ENCODE measurements around the gene DAAM1. TPM values are rescaled to one million over a fixed set of nuclear protein-coding genes. Genes with fewer than 3 reads are reported as not detected.

The DAAM1 gene
- polyA plus RNA-seq, 2 of the 4 experiments (the other 2 are of a cell fraction), result 6.8 to 10.8 TPM

DNA sequence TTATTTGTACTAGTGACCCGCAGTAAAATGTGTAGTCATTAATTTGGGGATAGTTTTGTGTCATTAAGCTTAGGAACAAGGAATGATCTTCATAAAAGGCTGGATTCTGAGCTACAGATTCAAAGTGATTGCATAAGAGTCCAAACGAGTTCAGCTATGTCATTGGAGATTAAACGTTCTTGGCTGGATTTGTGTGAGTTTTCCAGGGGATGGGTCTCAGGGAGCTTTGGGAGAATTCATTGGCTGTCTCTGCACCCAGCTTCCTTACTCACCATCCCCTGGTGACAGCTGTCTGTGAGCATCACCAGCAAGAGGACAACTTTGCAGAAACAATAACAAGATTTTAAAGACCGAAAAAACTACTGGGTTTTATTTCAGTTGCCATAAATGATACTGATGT lies 130.4 kb downstream of the DAAM1 start:
- WGBS (ENCODE audit: missing lambda C conversion rate), result 65% methylated on average over 4 of the region's 4 CpGs
- Histone ChIP-seq H3K27ac (no peak overlapping the region), H3K4me2 (no peak overlapping the region), H3K4me3 (no peak overlapping the region), H3K4me1 (peaks cover 20% of the 10 kb centered on the region; the same call in 2 of the 3 replicates), H3K9me3 (no peaks in the 10 kb centered on the region)
- ChIA-PET CTCF (interaction anchor here (0.6 to 1.8 kb wide), 3 partner anchors 13 to 51 kb away, joined by 3 to 4 read pairs (median 4); no protein-coding TSS in a partner anchor), POLR2A (no interaction called here)
- DNase-seq (ENCODE audit: low read depth in 1 of 2, low spot score in 1 of 2), result no peak
- ATAC-seq, result no peak
- TF ChIP-seq, protein P1, sequence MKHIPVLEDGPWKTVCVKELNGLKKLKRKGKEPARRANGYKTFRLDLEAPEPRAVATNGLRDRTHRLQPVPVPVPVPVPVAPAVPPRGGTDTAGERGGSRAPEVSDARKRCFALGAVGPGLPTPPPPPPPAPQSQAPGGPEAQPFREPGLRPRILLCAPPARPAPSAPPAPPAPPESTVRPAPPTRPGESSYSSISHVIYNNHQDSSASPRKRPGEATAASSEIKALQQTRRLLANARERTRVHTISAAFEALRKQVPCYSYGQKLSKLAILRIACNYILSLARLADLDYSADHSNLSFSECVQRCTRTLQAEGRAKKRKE (CRISPR knock-in tag; IDR thresholded peaks at IDR 0.05; ENCODE audit: low read depth), result no peak
- no peak for TF ChIP-seq TFCP2L1 (CRISPR knock-in tag; IDR thresholded peaks at IDR 0.05)
- TF ChIP-seq KDM1A (IDR thresholded peaks at IDR 0.05; ENCODE audit: low read depth), result no peak
- TF ChIP-seq RCOR1 (IDR thresholded peaks at IDR 0.05; ENCODE audit: low read depth, low read length), result no peak
- TF ChIP-seq EP300 (IDR thresholded peaks at IDR 0.05), result no peak
- no peak for TF ChIP-seq FOSL2 (IDR thresholded peaks at IDR 0.05)
- TF ChIP-seq FOSL2 (CRISPR knock-in tag; IDR thresholded peaks at IDR 0.05), result no peak
- TF ChIP-seq FOXS1 (CRISPR knock-in tag; IDR thresholded peaks at IDR 0.05), result no peak
- FAIRE-seq, result no peak

DNA sequence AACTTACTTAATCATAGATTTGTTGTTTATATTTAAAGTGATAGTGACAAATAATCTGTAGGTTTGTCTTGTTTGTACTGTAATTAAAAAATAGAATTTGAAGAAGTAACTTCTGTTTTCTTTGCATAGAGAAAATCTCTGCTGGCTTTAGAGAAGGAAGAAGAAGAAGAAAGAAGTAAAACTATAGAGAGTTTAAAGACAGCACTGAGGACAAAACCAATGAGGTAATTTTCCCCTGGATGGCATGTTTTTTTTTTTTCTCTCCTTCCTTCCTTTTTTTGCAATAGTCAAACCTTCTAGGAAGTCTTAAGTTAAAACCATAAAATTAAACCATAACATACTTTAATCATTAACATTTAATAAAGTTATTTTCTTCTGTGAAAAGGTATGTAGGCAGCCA lies 131.9 kb downstream of the DAAM1 start:
- no peak overlapping the region for H3K4me2 ChIP-seq
- CTCF ChIA-PET, result interaction anchor here (0.8 to 1.8 kb wide), 5 partner anchors 9 to 128 kb away, joined by 3 to 4 read pairs (median 3); no protein-coding TSS in a partner anchor

DNA sequence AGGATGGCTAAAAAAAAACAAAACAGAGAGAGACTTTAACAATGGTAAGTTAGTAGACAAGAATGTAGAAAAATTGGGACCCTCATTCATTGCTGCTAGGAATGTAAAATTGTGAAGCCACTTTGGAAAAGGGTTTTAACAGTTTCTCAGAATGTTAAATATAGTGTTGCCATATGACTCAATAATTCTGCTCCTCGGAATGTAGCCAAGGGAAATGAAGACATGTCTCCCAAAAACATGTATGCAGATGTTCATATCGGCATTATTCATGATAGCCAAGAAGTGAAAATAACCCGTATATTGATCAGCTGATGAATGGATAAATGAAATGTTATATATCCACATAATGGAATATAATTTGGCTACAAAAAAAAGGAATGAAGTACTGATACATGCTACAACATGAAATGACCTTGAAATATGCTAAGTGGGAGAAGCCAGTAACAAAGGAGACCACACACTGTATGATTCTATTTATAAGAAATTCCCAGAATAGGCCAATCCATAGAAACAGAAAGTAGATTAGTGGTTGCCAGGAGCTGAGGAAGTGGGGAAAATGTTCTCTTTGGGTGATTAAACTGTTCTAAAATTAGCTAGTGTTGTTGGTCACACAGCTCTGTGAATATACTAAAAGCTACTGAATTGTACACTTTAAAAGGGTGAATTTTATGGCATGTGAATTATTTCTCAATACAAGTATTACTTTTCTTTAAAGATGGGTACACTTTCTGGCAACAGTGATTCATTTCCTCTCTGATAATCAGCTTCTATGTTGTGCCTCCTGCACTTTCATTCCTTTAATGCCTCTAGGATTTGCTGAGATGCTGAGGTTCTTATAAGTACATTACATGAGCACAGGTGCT lies 132.5 kb downstream of the DAAM1 start:
- POLR2A ChIA-PET, result no interaction called here
- Histone ChIP-seq H3K4me2 (no peak overlapping the region), H3K9me3 (no peaks in the 10 kb centered on the region), H3K27ac (no peak overlapping the region), H3K4me1 (0 out of 3 replicates have a peak, but pooled peaks cover 8% of the 10 kb centered on the region), H3K4me3 (no peak overlapping the region)
- CTCF ChIA-PET, result interaction anchor here (0.8 to 1.8 kb wide), 3 partner anchors 16 to 52 kb away, joined by 3 to 4 read pairs (median 3); no protein-coding TSS in a partner anchor
- WGBS (ENCODE audit: missing lambda C conversion rate), result 92% methylated on average over 3 of the region's 3 CpGs
- no peak for ATAC-seq
- FAIRE-seq, result no peak
- no peak for DNase-seq (ENCODE audit: low read depth in 1 of 2, low spot score in 1 of 2)
- TF ChIP-seq, protein P2, sequence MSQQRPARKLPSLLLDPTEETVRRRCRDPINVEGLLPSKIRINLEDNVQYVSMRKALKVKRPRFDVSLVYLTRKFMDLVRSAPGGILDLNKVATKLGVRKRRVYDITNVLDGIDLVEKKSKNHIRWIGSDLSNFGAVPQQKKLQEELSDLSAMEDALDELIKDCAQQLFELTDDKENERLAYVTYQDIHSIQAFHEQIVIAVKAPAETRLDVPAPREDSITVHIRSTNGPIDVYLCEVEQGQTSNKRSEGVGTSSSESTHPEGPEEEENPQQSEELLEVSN (IDR thresholded peaks at IDR 0.05; ENCODE audit: borderline replicate concordance, low read depth), result no peak
- TF ChIP-seq NPAS2 (CRISPR knock-in tag; IDR thresholded peaks at IDR 0.05; ENCODE audit: borderline replicate concordance) (no peak), SMC3 (IDR thresholded peaks at IDR 0.05) (no peak), PHF8 (IDR thresholded peaks at IDR 0.05; ENCODE audit: borderline replicate concordance, low read depth) (no peak), RCOR1 (IDR thresholded peaks at IDR 0.05; ENCODE audit: low read depth, low read length) (no peak), CHD4 (IDR thresholded peaks at IDR 0.05; ENCODE audit: borderline replicate concordance) (no peak), RNF2 (IDR thresholded peaks at IDR 0.05; ENCODE audit: borderline replicate concordance, low read depth) (no peak), TFCP2L1 (CRISPR knock-in tag; IDR thresholded peaks at IDR 0.05) (no peak), CHD2 (IDR thresholded peaks at IDR 0.05; ENCODE audit: low read length, partially characterized antibody) (no peak), ZFP36 (IDR thresholded peaks at IDR 0.05; ENCODE audit: borderline replicate concordance, partially characterized antibody) (no peak), KDM5A (IDR thresholded peaks at IDR 0.05) (no peak), MAFK (IDR thresholded peaks at IDR 0.05; ENCODE audit: partially characterized antibody) (no peak), ESRRA (IDR thresholded peaks at IDR 0.05; ENCODE audit: borderline replicate concordance, low read length) (no peak)
- TF ChIP-seq, protein P3, sequence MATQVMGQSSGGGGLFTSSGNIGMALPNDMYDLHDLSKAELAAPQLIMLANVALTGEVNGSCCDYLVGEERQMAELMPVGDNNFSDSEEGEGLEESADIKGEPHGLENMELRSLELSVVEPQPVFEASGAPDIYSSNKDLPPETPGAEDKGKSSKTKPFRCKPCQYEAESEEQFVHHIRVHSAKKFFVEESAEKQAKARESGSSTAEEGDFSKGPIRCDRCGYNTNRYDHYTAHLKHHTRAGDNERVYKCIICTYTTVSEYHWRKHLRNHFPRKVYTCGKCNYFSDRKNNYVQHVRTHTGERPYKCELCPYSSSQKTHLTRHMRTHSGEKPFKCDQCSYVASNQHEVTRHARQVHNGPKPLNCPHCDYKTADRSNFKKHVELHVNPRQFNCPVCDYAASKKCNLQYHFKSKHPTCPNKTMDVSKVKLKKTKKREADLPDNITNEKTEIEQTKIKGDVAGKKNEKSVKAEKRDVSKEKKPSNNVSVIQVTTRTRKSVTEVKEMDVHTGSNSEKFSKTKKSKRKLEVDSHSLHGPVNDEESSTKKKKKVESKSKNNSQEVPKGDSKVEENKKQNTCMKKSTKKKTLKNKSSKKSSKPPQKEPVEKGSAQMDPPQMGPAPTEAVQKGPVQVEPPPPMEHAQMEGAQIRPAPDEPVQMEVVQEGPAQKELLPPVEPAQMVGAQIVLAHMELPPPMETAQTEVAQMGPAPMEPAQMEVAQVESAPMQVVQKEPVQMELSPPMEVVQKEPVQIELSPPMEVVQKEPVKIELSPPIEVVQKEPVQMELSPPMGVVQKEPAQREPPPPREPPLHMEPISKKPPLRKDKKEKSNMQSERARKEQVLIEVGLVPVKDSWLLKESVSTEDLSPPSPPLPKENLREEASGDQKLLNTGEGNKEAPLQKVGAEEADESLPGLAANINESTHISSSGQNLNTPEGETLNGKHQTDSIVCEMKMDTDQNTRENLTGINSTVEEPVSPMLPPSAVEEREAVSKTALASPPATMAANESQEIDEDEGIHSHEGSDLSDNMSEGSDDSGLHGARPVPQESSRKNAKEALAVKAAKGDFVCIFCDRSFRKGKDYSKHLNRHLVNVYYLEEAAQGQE (IDR thresholded peaks at IDR 0.05), result no peak
- TF ChIP-seq, protein P4, sequence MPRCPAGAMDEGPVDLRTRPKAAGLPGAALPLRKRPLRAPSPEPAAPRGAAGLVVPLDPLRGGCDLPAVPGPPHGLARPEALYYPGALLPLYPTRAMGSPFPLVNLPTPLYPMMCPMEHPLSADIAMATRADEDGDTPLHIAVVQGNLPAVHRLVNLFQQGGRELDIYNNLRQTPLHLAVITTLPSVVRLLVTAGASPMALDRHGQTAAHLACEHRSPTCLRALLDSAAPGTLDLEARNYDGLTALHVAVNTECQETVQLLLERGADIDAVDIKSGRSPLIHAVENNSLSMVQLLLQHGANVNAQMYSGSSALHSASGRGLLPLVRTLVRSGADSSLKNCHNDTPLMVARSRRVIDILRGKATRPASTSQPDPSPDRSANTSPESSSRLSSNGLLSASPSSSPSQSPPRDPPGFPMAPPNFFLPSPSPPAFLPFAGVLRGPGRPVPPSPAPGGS (IDR thresholded peaks at IDR 0.05), result no peak
- TF ChIP-seq, protein P5, sequence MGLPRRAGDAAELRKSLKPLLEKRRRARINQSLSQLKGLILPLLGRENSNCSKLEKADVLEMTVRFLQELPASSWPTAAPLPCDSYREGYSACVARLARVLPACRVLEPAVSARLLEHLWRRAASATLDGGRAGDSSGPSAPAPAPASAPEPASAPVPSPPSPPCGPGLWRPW (IDR thresholded peaks at IDR 0.05), result no peak
- TF ChIP-seq, protein P6, sequence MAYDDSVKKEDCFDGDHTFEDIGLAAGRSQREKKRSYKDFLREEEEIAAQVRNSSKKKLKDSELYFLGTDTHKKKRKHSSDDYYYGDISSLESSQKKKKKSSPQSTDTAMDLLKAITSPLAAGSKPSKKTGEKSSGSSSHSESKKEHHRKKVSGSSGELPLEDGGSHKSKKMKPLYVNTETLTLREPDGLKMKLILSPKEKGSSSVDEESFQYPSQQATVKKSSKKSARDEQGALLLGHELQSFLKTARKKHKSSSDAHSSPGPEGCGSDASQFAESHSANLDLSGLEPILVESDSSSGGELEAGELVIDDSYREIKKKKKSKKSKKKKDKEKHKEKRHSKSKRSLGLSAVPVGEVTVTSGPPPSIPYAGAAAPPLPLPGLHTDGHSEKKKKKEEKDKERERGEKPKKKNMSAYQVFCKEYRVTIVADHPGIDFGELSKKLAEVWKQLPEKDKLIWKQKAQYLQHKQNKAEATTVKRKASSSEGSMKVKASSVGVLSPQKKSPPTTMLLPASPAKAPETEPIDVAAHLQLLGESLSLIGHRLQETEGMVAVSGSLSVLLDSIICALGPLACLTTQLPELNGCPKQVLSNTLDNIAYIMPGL (CRISPR knock-in tag; IDR thresholded peaks at IDR 0.05; ENCODE audit: borderline replicate concordance), result no peak

More for the DNA sequence above, 131.9 kb downstream of the DAAM1 start:
- ATAC-seq (no peak), DNase-seq (ENCODE audit: low read depth in 1 of 2, low spot score in 1 of 2) (no peak), FAIRE-seq (no peak)
- 0 out of 3 replicates have a peak, but pooled peaks cover 8% of the 10 kb centered on the region for H3K4me1 ChIP-seq
- no peak for TF ChIP-seq FOSB (CRISPR knock-in tag; IDR thresholded peaks at IDR 0.05)
- H3K4me3 ChIP-seq, result no peak overlapping the region
- no peaks in the 10 kb centered on the region for H3K9me3 ChIP-seq
- no peak overlapping the region for H3K27ac ChIP-seq
- POLR2A ChIA-PET, result no interaction called here

All from A549 (cell line).